OCI-LY1 (cell line): Measurements from ENCODE around the gene DUSP12.

Experiments used
- H2AFZ ChIP-seq: fragments of 200-600 bp; sonication (generic), shearing (Covaris generic); 2 replicates; pipeline ENCODE4 v1.6.0; 2014; ENCODE audit warnings: antibody characterized with exemption, mild to moderate bottlenecking, low read length
- H3F3A ChIP-seq: fragments of 200-600 bp; sonication (generic), shearing (Covaris generic); 2 replicates; pipeline ENCODE4 v1.6.0; 2014; ENCODE audit warnings: mild to moderate bottlenecking, antibody characterized with exemption, low read length, moderate library complexity; ENCODE audit not compliant: insufficient read depth
- H3K27ac ChIP-seq: fragments of 200-600 bp; sonication (generic); 2 replicates; pipeline ENCODE4 v1.5.1; 2014; ENCODE audit warnings: low read length, mixed run types, mild to moderate bottlenecking, low read depth; ENCODE audit not compliant: poor library complexity, severe bottlenecking
- H3K27me3 ChIP-seq: fragments of 200-600 bp; sonication (generic); 2 replicates; pipeline ENCODE4 v1.6.0; 2014; ENCODE audit warnings: antibody characterized with exemption, mild to moderate bottlenecking, low read length, moderate library complexity; ENCODE audit not compliant: insufficient read depth
- H3K36me3 ChIP-seq: fragments of 200-600 bp; sonication (generic); 2 replicates; pipeline ENCODE4 v1.6.1; 2014; ENCODE audit warnings: mild to moderate bottlenecking, antibody characterized with exemption, low read length, moderate library complexity, mixed read lengths; ENCODE audit not compliant: insufficient read depth
- H3K4me1 ChIP-seq: fragments of 200-600 bp; sonication (generic); 2 replicates; pipeline ENCODE4 v1.5.1; 2014; ENCODE audit warnings: mild to moderate bottlenecking, low read length, moderate library complexity; ENCODE audit not compliant: insufficient read depth, severe bottlenecking
- H3K4me2 ChIP-seq: fragments of 200-600 bp; sonication (generic), shearing (Covaris generic); 2 replicates; pipeline ENCODE4 v1.6.1; 2014; ENCODE audit warnings: low read length
- H3K4me3 ChIP-seq: fragments of 200-600 bp; sonication (generic); 2 replicates; pipeline ENCODE4 v1.5.1; 2014; ENCODE audit warnings: low read length, low read depth, mild to moderate bottlenecking, mixed read lengths; ENCODE audit not compliant: poor library complexity, severe bottlenecking
- H3K79me2 ChIP-seq: fragments of 200-600 bp; shearing (Covaris generic); 2 replicates; pipeline ENCODE4 v1.6.1; 2016; ENCODE audit warnings: mixed run types, low read length, mixed read lengths; ENCODE audit not compliant: insufficient read depth
- H3K9ac ChIP-seq: fragments of 200-600 bp; sonication (generic), shearing (Covaris generic); 2 replicates; pipeline ENCODE4 v1.6.1; 2014; ENCODE audit warnings: mild to moderate bottlenecking, low read length, mixed read lengths
- H3K9me2 ChIP-seq: fragments of 200-600 bp; sonication (generic), shearing (Covaris generic); 2 replicates; pipeline ENCODE4 v1.6.1; 2014; ENCODE audit warnings: low read depth, mild to moderate bottlenecking, low read length, mixed read lengths
- H3K9me3 ChIP-seq: fragments of 200-600 bp; shearing (Covaris generic); 2 replicates; pipeline ENCODE4 v1.6.1; 2014; ENCODE audit warnings: low read length, mixed read lengths
- H4K20me1 ChIP-seq: fragments of 200-600 bp; sonication (generic), shearing (Covaris generic); 2 replicates; pipeline ENCODE4 v1.6.0; 2016; ENCODE audit warnings: mild to moderate bottlenecking, low read length; ENCODE audit not compliant: insufficient read depth
- EZH2 ChIP-seq: fragments of 200-600 bp; sonication (generic), shearing (Covaris generic); IDR thresholded peaks from 2 replicates; pipeline ENCODE4 v1.8.0; 2017; ENCODE audit warnings: borderline replicate concordance, mixed run types, mild to moderate bottlenecking, antibody characterized with exemption, low read length, moderate library complexity, mixed read lengths
- TF ChIP-seq, protein P1 (sequence below): fragments of 200-600 bp; sonication (generic), shearing (Covaris generic); IDR thresholded peaks from 2 replicates; pipeline ENCODE4 v1.5.1; 2017; ENCODE audit warnings: mild to moderate bottlenecking, antibody characterized with exemption, low read length, moderate library complexity, mixed read lengths

The DUSP12 gene

DNA sequence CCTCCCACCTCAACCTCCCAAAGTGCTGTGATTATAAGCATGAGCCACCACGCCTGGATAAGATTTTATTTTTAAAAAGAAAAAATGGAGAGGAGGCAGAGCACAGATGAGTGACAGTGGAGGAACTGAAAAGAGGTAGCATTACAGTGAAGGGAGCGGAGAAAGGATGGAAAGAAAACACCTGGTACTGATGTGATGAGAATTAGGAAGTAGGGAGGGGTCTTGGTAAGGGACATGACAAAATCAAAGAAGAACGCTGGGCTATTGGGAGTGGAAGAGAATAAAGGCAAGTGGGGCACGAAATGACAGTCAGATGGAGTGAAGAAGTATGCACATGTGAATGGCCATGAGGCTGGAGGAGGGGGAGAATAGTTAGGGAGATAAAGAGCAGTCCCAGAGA is 40.2 kb upstream of the DUSP12 start:
- no peaks in the 10 kb centered on the region for H3K9me3 ChIP-seq
- peaks cover 58% of the 10 kb centered on the region for H3K4me1 ChIP-seq
- peak overlapping the region; percentile 91 for H3K9ac ChIP-seq
- H3K4me3 ChIP-seq: peak overlapping the region; percentile 83
- H3F3A ChIP-seq: peaks cover 11% of the 10 kb centered on the region
- peak overlapping the region; percentile 93 for H3K4me2 ChIP-seq
- peak overlapping the region; percentile 99 for H3K27ac ChIP-seq
- peaks cover 41% of the 10 kb centered on the region for H3K79me2 ChIP-seq
- no peaks in the 10 kb centered on the region for H4K20me1 ChIP-seq
- TF ChIP-seq EZH2: no peak
- TF ChIP-seq, protein P1, sequence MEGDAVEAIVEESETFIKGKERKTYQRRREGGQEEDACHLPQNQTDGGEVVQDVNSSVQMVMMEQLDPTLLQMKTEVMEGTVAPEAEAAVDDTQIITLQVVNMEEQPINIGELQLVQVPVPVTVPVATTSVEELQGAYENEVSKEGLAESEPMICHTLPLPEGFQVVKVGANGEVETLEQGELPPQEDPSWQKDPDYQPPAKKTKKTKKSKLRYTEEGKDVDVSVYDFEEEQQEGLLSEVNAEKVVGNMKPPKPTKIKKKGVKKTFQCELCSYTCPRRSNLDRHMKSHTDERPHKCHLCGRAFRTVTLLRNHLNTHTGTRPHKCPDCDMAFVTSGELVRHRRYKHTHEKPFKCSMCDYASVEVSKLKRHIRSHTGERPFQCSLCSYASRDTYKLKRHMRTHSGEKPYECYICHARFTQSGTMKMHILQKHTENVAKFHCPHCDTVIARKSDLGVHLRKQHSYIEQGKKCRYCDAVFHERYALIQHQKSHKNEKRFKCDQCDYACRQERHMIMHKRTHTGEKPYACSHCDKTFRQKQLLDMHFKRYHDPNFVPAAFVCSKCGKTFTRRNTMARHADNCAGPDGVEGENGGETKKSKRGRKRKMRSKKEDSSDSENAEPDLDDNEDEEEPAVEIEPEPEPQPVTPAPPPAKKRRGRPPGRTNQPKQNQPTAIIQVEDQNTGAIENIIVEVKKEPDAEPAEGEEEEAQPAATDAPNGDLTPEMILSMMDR: no peak
- no peak overlapping the region for H2AFZ ChIP-seq
- no peaks in the 10 kb centered on the region for H3K27me3 ChIP-seq
- no peaks in the 10 kb centered on the region for H3K9me2 ChIP-seq
- H3K36me3 ChIP-seq: peaks cover 67% of the 10 kb centered on the region

DNA sequence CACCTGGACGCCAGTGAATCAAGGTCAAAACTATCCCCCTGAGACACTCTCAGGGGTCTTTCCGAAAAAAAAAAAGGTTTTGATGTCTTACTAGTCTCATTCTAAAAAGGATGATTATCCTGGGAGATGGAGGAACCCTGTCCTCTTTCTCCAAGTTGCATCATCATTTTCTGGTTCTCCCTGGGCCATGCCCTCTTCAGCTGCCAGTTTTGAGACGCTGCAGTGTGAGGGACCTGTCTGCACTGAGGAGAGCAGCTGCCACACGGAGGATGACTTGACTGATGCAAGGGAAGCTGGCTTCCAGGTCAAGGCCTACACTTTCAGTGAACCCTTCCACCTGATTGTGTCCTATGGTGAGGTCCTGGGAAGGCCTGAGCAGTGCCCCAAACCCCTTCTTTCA is 39.0 kb upstream of the DUSP12 start:
- Histone ChIP-seq H2AFZ (no peak overlapping the region), H3K27me3 (no peaks in the 10 kb centered on the region), H3K9me3 (no peaks in the 10 kb centered on the region), H3K36me3 (peaks cover 68% of the 10 kb centered on the region), H3K9ac (peak overlapping the region; percentile 91), H3K4me2 (peak overlapping the region; percentile 93), H3K9me2 (no peaks in the 10 kb centered on the region), H3K4me3 (peak overlapping the region; percentile 83), H3F3A (peaks cover 11% of the 10 kb centered on the region), H3K79me2 (peaks cover 41% of the 10 kb centered on the region), H3K27ac (peak overlapping the region; percentile 99), H3K4me1 (peaks cover 46% of the 10 kb centered on the region), H4K20me1 (no peaks in the 10 kb centered on the region)
- TF ChIP-seq, protein P1: no peak
- no peak for TF ChIP-seq EZH2

DNA sequence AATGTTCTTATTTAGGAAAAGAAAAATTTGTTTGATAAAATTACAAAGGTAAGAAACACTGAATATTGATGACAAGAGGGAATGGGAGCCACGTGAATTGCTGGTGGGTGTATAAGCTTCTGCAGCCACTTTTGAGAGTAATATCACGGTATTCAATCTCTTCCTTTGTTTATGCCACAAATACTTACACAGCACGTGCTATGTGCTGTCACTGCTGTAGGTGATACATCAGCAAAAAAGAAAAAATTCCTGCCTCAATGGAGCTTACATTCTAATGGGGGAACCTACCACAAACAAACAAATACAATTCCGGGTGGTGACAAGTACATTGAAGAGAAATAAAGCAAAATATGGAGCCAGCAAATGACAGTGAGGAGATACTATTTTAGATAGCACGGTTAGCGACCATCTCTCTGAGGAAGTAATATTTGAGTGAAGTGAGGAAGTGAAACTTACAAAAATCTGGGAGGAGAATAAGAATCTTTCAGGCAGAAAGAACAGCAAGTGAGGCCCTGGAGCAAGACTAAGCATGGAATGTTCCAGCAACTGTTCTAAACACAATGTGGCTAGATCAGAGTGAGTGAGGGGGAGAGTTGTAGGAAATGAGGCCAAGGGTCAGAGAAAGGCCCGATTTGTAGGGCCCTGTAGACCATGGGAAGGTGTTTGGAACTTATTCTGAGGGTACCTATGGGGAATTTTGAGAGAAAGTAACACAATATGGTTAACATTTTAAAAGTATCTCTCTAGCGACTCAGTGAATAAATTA is 30.8 kb upstream of the DUSP12 start:
- H3K9me3 ChIP-seq: no peaks in the 10 kb centered on the region
- peaks cover 8% of the 10 kb centered on the region for H3K36me3 ChIP-seq
- no peaks in the 10 kb centered on the region for H3K27me3 ChIP-seq
- H3F3A ChIP-seq: peaks cover 8% of the 10 kb centered on the region; the same call in 1 of the 2 replicates
- H4K20me1 ChIP-seq: no peaks in the 10 kb centered on the region
- peak overlapping the region; percentile 35; the same call in 1 of the 2 replicates for H3K9ac ChIP-seq
- no peak for TF ChIP-seq EZH2
- TF ChIP-seq, protein P1: no peak
- H2AFZ ChIP-seq: no peak overlapping the region
- H3K79me2 ChIP-seq: peaks cover 11% of the 10 kb centered on the region; the same call in 1 of the 2 replicates
- no peaks in the 10 kb centered on the region for H3K9me2 ChIP-seq
- H3K27ac ChIP-seq: peak overlapping the region; percentile 92
- peaks cover 78% of the 10 kb centered on the region for H3K4me1 ChIP-seq
- H3K4me3 ChIP-seq: peak overlapping the region; percentile 25
- peak overlapping the region; percentile 54 for H3K4me2 ChIP-seq
